Activated effector memory CD4-positive, alpha-beta T cell treated with Interleukin-2 at 50 U/mL for 16 hours (primary cell): Measurements from ENCODE around the gene PLA2G3.
A peak's percentile ranks its signal among the peaks of the same experiment; 100 is the strongest.
"Not testable (repeated sequence)": the region's sequence is repeated elsewhere in the genome, so short reads cannot be mapped to it uniquely, and the experiment has no call there.

Source experiments
- DNase-seq: peaks from one replicate; pipeline ENCODE4 v3.0.0-alpha.2; 2020

Gene PLA2G3, protein sequence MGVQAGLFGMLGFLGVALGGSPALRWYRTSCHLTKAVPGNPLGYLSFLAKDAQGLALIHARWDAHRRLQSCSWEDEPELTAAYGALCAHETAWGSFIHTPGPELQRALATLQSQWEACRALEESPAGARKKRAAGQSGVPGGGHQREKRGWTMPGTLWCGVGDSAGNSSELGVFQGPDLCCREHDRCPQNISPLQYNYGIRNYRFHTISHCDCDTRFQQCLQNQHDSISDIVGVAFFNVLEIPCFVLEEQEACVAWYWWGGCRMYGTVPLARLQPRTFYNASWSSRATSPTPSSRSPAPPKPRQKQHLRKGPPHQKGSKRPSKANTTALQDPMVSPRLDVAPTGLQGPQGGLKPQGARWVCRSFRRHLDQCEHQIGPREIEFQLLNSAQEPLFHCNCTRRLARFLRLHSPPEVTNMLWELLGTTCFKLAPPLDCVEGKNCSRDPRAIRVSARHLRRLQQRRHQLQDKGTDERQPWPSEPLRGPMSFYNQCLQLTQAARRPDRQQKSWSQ

DNA sequence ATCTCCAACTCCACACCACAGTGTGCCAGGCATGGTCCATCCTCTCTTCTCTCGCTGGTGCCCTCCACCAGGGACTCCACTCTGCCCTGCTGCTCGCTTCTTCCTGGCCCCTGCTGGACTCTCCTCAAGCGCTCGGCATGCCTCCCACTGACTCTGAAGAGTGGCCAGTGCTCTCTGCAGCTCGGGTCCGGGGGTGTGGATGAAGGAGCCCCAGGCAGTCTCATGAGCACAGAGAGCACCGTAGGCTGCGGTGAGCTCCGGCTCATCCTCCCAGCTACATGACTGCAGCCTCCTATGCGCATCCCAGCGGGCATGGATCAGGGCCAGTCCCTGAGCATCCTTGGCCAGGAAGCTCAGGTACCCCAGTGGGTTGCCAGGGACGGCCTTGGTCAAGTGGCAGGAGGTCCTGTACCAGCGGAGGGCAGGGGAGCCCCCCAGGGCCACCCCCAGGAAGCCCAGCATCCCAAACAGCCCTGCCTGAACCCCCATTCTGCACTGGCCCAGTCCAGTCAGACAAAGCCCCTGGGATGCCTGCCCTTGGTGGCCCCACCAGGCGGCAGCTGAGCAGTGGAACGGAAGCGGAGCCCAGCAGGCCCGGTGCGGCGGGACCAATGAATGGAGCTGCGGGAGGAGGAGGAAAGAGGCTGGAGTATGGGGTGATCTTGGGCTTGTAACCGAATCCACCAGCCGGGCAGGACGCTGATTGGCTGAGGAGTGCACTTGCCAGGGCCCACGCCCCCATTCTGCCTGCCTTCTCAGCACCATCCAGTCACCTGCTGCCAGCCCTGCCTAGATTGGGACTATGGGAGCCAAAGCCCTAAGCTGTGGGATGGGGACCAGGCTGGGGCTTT is at the start of gene PLA2G3:
Gene PLA2G3 (minus strand): TSS at position 643 of the 851 bp plus-strand sequence. CDS start 154 bp downstream, at position 489.
- DNase-seq = no peak

DNA sequence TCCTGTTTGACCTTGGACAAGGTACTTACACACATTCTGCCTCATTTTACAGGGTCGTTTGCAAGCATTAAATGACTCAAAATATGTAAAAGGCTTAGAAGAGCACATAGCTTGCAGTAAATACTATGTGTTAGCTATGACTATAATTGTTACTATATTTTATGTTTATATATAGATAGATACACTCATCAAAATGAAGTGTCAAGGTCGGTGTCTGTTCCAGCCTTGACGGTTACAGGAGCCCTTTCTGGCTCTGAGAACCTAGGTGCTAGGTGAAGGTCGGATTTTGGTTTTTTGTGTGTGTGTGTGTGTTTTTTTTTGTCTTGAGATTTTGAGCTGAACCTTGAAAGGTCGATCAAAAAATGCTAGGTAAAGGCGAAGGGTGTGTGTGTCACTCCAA is 47.3 kb upstream of the PLA2G3 start:
- no peak for DNase-seq

GRCh38 chr22:31185056-31185455 is 44.7 kb upstream of the PLA2G3 start:
- DNase-seq = no peak

- DNase-seq = no peak
Observed at GRCh38 chr22:31184015-31184414, 43.7 kb upstream of the PLA2G3 start.

DNA sequence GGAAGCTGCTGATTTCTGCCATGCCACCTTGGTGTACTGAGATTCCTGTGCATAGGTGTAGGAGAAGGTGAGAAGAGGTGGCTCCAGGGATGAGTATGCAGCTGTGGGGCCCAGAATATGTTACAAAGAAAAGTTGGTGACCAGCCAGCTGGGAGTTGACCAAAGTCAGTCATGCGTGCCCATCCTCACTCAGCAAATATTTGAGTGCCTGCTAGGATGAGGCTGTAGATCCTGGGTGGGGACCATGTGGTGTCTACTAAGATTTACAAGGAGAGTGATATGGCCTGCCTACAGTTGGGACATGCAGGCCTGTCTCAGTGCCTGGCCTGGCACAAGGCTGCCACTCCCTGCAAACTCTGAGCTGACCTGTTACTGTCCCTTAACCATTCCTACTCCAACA is 39.0 kb upstream of the PLA2G3 start:
- no peak for DNase-seq

- DNase-seq = no peak
Observed at GRCh38 chr22:31178859-31179258, 38.6 kb upstream of the PLA2G3 start.

- DNase-seq = no peak
Observed at GRCh38 chr22:31177420-31178162, 37.3 kb upstream of the PLA2G3 start.

GRCh38 chr22:31176923-31177322 is 36.6 kb upstream of the PLA2G3 start:
- DNase-seq = no peak

DNA sequence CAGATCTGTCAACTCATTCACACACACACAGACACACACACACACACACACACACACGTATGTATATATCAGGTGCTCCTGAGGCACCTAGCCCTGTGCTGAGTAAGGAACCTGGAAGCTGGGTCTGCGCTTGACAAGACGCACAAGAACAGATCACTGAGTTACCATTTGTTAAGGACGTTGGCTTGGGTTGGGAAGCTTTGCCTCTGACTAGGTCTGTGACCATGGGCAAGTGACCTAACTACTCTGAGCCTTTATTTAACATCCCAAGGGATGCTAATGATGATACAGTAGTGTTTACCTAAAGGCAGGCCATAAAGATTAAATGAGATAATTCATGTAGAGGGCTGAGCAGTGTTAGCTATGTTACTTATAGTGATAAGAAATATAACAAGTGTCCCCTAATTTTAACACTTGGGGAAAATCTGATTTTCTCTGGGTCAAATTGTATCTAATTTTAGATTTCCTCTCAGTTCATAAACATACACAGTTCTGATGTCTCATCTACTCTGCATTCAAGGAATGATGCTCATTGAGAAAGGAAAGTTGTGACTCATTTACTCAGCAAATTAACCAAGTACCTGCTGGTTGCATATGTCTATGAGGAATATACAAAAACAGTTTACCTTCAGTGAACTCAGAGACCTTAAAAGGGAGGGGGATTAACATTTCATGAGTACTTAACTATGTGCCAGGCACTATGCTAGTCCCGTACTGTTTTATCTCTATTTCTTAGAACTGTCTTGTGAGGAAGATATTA is 33.3 kb upstream of the PLA2G3 start:
- no peak for DNase-seq

- DNase-seq = not testable (repeated sequence)
Observed at GRCh38 chr22:31171734-31172133, 31.4 kb upstream of the PLA2G3 start.

DNA sequence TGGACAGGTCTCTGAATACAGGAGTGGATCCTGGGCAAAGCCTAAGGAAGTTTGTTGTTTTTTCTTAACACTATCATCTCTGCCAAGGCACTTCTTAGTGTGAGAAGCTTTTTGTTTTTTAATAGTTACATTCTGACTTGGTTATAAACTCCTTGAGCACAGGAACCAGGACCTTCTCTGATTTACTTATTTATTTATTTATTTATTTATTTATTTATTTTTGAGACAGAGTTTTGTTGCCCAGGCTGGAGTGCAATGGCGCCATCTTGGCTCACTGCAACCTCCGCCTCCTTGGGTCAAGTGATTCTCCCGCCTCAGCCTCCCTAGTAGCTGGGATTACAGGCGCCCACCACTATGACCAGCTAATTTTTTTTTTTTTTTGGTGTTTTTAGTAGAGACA is 30.7 kb upstream of the PLA2G3 start:
- DNase-seq = no peak

- DNase-seq = no peak
Observed at GRCh38 chr22:31162015-31162765, 21.9 kb upstream of the PLA2G3 start.

DNA sequence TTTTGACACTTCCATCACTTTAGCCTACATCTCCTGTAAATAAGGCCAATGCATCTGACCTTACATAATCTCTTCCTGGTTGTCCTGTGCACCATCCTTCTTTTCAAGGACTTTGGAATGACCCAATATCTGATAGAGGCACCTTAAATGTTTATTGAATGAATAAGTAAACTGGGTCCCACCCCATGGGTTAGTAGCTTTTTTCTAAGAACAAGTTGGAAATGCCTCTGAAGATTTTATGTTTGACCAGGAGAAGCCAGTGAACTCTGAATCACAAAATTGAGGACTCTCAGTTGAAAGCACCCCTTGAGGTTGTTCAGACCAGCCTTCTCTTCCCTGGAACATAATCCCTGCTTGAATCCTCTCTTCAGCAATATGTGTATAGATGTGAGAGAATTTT is 21.1 kb upstream of the PLA2G3 start:
- no peak for DNase-seq

GRCh38 chr22:31160328-31160978 is 20.1 kb upstream of the PLA2G3 start:
- DNase-seq = peak; percentile 12

DNA sequence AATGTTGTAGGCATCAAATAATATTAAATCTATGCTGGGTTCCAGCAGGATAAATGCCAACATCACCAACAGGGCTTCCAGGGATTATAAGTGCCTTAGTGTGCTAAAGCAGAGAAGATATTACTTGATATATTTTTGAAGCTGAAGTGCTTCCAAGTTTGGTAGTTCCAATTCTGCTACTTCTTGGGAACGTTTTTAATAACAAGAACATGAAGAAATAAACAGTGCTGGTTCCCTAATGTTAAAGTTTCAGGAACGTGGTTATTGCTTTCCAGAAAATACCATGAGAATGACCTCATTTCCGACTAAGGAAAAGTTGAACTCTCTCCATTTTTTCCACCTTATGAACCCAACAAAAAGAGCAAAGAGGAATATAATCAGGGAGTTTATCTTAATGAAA is 15.1 kb upstream of the PLA2G3 start:
- no peak for DNase-seq

- no peak for DNase-seq
Observed at GRCh38 chr22:31154975-31155374, 14.7 kb upstream of the PLA2G3 start.

- DNase-seq = no peak
Observed at GRCh38 chr22:31153357-31153756, 13.0 kb upstream of the PLA2G3 start.

DNA sequence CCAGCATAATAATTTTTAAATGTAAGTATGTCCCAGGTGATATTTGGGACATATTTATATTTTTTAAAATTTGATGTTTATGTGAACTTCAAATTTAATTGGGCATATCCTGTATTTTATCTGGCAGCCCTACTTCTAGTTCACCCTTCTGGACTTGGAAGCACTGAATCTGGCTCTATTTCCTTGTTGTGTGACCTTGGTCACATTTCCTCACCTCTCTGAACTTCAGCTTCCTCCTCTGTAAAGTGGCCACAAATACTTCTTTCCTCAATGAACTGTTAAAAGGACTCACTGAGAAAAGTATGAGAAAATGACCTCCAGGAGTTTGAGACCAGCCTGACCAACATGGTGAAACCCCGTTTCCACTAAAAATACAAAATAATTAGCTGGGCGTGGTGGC is 11.6 kb upstream of the PLA2G3 start:
- DNase-seq = no peak

DNA sequence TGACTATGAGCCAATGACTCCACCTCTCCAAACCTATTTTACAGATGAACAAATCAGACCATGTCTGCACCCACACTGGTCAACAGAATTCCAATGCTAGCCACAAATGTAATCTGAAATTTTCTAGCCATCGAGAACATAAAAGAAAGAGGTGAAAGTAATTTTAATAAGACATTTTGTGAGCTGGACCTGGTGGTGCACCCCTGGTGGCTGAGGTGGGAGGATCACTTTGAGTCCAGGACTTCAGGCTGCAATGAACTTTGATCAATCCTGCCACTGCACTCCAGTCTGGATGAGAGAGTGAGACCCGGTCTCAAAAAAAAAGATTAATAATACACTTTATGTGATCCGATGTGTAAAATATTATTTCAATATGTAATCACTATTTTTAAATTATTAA is 10.3 kb upstream of the PLA2G3 start:
- no peak for DNase-seq

GRCh38 chr22:31148953-31149627 is 8.8 kb upstream of the PLA2G3 start:
- no peak for DNase-seq
